ENCODE data around the gene PPM1N.

- TF ChIP-seq CTCF (IDR thresholded peaks at IDR 0.05) = no peak
- TF ChIP-seq POLR2AphosphoS5 (IDR thresholded peaks at IDR 0.05) = no peak
Measured at GRCh38 chr19:45511074-45511473, 12.8 kb downstream of the PPM1N start.

All from esophagus muscularis mucosa (tissue), 3 donors.